HepG2 (cell line): Measurements from ENCODE around the gene LEMD2.

Experiments used
- POLR2A ChIP-seq, 2 experiments: IDR thresholded peaks; 2 replicates each; pipeline ENCODE4 v1.6.1; 2011; ENCODE audit warnings: low read depth in 2 of 2, low read length in 2 of 2, mild to moderate bottlenecking in 1 of 2, moderate library complexity in 1 of 2; ENCODE audit not compliant: insufficient read depth in 1 of 2
- RERE ChIP-seq: IDR thresholded peaks from 2 replicates; pipeline ENCODE4 v1.6.1; 2016; ENCODE audit warnings: low read depth, missing genetic modification reagents, missing compliant biosample characterization
- ZKSCAN8 ChIP-seq: IDR thresholded peaks from 2 replicates; pipeline ENCODE4 v1.6.1; 2016; ENCODE audit warnings: borderline replicate concordance, missing genetic modification reagents, missing compliant biosample characterization

DNA sequence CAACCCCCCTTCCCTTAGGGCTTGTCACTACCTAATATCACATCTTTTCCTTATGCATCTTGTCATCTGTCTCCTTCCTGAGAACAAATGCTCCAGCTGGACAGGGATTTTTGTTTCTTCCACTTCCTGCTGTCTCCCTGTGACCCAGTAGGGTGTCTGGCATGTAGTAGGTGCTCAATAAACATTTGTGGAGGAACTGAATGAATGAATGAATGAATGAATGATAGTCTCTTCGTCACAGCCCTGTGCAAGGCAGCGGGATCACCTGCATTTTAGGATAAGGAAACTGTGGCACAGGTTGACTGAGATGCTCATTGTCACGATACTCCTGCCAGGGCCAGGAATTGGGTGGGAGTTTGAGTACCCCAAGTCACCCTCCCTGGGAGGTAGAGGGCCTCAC is 14.2 kb downstream of the LEMD2 start:
- TF ChIP-seq RERE (CRISPR knock-in tag) (no peak), ZKSCAN8 (CRISPR knock-in tag) (no peak), POLR2A (IDR thresholded peaks at IDR 0.05; ENCODE audit: insufficient read depth in 1 of 2, low read depth in 2 of 2, low read length in 2 of 2) (no peak)
